Measurements from ENCODE around the gene TPPP3. TPM values are rescaled to one million over a fixed set of nuclear protein-coding genes. Genes with fewer than 3 reads are reported as not detected.

The TPPP3 gene
- total and polyA plus RNA-seq, 9 of the 15 experiments (the other 6 are each of a cell fraction or from before 2014, with no cell fraction given), result 0.13 to 0.50 (median 0.36) TPM; not detected in 2

DNA sequence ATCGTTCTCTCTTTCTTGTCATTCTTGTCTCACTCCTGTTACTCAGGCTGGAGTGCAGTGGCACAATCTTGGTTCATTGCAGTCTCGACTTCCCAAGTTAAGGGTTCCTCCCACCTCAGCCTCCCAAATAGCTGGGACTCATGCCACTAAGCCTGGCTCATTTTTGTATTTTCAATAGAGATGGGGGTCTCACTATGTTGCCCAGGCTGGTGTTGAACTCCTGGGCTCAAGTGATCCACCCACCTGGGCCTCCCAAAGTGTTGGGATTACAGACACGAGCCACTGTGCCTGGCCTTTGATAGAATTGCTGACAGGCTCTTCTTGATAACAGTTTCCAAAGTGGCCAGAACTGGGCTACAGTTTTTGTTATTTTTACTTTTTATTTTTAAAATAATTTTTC lies 32.3 kb downstream of the TPPP3 start:
- no peak overlapping the region for H3K4me3 ChIP-seq
- no peak overlapping the region for H3K27ac ChIP-seq (ENCODE audit: extremely low read depth, low read depth, low read length)
- 2% methylated on average over 3 of the region's 3 CpGs for WGBS (ENCODE audit: insufficient coverage, low coverage, missing lambda C conversion rate)
- intact Hi-C loops (cut with micrococcal nuclease), result loop anchor here (10.0 kb wide), 1 partner anchor 54 kb away; the partner anchor contains the start of gene ZDHHC1
- POLR2A ChIA-PET, result no interaction called here
- in situ Hi-C loops (cut with MboI), result no loop called here
- no peaks in the 10 kb centered on the region for H3K9me3 ChIP-seq (replicated peaks; ENCODE audit: control insufficient read depth, insufficient read depth, low read depth, low read length)
- FAIRE-seq (no peak), ATAC-seq (no peak), DNase-seq (ENCODE audit: extremely low read depth in 1 of 4, low spot score in 3 of 4) (no peak)
- H3K36me3 ChIP-seq (ENCODE audit: control insufficient read depth, insufficient read depth, low read length), result no peaks in the 10 kb centered on the region
- no peak overlapping the region for H2AFZ ChIP-seq (ENCODE audit: low read depth, low read length)
- H4K20me1 ChIP-seq (replicated peaks; ENCODE audit: control insufficient read depth, insufficient read depth, low read length), result no peaks in the 10 kb centered on the region
- no peak overlapping the region for H3K4me2 ChIP-seq (ENCODE audit: insufficient read depth, low read length)
- BruUV-seq (replicated peaks), result no TSS peak
- H3K79me2 ChIP-seq (ENCODE audit: control insufficient read depth, insufficient read depth, low read length), result no peaks in the 10 kb centered on the region
- CTCF ChIA-PET (ENCODE audit: low intra/inter-chr PET ratio), result no interaction called here
- peaks cover 10 to 16% of the 10 kb centered on the region in 2 experiments; a peak in 4 of 5 replicates for H3K27me3 ChIP-seq (ENCODE audit: control insufficient read depth in 2 of 2, insufficient read depth in 2 of 2, low read length in 2 of 2)
- H3K4me1 ChIP-seq (replicated peaks in 1 of 2; ENCODE audit: control insufficient read depth in 2 of 2, insufficient read depth in 2 of 2, low read length in 2 of 2), result no peaks in the 10 kb centered on the region; a peak in 1 of 5 replicates
- H3K9me1 ChIP-seq (ENCODE audit: control insufficient read depth, insufficient read depth, low read length), result no peaks in the 10 kb centered on the region
- no peak overlapping the region for H3K9ac ChIP-seq (ENCODE audit: insufficient read depth in 1 of 2, low read depth in 2 of 2, low read length in 2 of 2)
- TF ChIP-seq KLF16 (IDR thresholded peaks at IDR 0.05) (no peak), HDAC3 (IDR thresholded peaks at IDR 0.05; ENCODE audit: borderline replicate concordance, partially characterized antibody) (no peak), SETDB1 (IDR thresholded peaks at IDR 0.05; ENCODE audit: low read length) (no peak), NELFE (IDR thresholded peaks at IDR 0.05; ENCODE audit: insufficient read depth, insufficient read length) (no peak), ZNF41 (CRISPR knock-in tag; conservative IDR thresholded peaks at IDR 0.05) (no peak), PTBP1 (IDR thresholded peaks at IDR 0.05; ENCODE audit: low read depth, low read length) (no peak), HNRNPLL (IDR thresholded peaks at IDR 0.05; ENCODE audit: low read depth, low read length, poor library complexity, severe bottlenecking) (no peak), ZNF12 (CRISPR knock-in tag; IDR thresholded peaks at IDR 0.05) (no peak), E2F3 (CRISPR knock-in tag; IDR thresholded peaks at IDR 0.05) (no peak), POLR3G (IDR thresholded peaks at IDR 0.05; ENCODE audit: extremely low read depth, insufficient read length, insufficient replicate concordance) (no peak), ZNF232 (CRISPR knock-in tag; IDR thresholded peaks at IDR 0.05) (no peak), FIP1L1 (IDR thresholded peaks at IDR 0.05; ENCODE audit: low read depth, low read length, poor library complexity, severe bottlenecking) (no peak)
- TF ChIP-seq, protein P1, sequence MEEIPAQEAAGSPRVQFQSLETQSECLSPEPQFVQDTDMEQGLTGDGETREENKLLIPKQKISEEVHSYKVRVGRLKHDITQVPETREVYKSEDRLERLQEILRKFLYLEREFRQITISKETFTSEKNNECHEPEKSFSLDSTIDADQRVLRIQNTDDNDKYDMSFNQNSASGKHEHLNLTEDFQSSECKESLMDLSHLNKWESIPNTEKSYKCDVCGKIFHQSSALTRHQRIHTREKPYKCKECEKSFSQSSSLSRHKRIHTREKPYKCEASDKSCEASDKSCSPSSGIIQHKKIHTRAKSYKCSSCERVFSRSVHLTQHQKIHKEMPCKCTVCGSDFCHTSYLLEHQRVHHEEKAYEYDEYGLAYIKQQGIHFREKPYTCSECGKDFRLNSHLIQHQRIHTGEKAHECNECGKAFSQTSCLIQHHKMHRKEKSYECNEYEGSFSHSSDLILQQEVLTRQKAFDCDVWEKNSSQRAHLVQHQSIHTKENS (CRISPR knock-in tag; IDR thresholded peaks at IDR 0.05), result no peak
- TF ChIP-seq, protein P2, sequence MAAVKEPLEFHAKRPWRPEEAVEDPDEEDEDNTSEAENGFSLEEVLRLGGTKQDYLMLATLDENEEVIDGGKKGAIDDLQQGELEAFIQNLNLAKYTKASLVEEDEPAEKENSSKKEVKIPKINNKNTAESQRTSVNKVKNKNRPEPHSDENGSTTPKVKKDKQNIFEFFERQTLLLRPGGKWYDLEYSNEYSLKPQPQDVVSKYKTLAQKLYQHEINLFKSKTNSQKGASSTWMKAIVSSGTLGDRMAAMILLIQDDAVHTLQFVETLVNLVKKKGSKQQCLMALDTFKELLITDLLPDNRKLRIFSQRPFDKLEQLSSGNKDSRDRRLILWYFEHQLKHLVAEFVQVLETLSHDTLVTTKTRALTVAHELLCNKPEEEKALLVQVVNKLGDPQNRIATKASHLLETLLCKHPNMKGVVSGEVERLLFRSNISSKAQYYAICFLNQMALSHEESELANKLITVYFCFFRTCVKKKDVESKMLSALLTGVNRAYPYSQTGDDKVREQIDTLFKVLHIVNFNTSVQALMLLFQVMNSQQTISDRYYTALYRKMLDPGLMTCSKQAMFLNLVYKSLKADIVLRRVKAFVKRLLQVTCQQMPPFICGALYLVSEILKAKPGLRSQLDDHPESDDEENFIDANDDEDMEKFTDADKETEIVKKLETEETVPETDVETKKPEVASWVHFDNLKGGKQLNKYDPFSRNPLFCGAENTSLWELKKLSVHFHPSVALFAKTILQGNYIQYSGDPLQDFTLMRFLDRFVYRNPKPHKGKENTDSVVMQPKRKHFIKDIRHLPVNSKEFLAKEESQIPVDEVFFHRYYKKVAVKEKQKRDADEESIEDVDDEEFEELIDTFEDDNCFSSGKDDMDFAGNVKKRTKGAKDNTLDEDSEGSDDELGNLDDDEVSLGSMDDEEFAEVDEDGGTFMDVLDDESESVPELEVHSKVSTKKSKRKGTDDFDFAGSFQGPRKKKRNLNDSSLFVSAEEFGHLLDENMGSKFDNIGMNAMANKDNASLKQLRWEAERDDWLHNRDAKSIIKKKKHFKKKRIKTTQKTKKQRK (IDR thresholded peaks at IDR 0.05; ENCODE audit: borderline replicate concordance, low read depth, low read length), result no peak
- TF ChIP-seq, protein P3, sequence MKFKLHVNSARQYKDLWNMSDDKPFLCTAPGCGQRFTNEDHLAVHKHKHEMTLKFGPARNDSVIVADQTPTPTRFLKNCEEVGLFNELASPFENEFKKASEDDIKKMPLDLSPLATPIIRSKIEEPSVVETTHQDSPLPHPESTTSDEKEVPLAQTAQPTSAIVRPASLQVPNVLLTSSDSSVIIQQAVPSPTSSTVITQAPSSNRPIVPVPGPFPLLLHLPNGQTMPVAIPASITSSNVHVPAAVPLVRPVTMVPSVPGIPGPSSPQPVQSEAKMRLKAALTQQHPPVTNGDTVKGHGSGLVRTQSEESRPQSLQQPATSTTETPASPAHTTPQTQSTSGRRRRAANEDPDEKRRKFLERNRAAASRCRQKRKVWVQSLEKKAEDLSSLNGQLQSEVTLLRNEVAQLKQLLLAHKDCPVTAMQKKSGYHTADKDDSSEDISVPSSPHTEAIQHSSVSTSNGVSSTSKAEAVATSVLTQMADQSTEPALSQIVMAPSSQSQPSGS (CRISPR knock-in tag; IDR thresholded peaks at IDR 0.05), result no peak
- TF ChIP-seq, protein P4, sequence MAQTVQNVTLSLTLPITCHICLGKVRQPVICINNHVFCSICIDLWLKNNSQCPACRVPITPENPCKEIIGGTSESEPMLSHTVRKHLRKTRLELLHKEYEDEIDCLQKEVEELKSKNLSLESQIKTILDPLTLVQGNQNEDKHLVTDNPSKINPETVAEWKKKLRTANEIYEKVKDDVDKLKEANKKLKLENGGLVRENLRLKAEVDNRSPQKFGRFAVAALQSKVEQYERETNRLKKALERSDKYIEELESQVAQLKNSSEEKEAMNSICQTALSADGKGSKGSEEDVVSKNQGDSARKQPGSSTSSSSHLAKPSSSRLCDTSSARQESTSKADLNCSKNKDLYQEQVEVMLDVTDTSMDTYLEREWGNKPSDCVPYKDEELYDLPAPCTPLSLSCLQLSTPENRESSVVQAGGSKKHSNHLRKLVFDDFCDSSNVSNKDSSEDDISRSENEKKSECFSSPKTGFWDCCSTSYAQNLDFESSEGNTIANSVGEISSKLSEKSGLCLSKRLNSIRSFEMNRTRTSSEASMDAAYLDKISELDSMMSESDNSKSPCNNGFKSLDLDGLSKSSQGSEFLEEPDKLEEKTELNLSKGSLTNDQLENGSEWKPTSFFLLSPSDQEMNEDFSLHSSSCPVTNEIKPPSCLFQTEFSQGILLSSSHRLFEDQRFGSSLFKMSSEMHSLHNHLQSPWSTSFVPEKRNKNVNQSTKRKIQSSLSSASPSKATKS (CRISPR knock-in tag; IDR thresholded peaks at IDR 0.05), result no peak

All from K562 (cell line).